Measurements from ENCODE around the gene ANO8. TPM values are rescaled to one million over a fixed set of nuclear protein-coding genes. Genes with fewer than 3 reads are reported as not detected.

The ANO8 gene
- total RNA-seq, 1 experiment from 2014 or later, result 12.1 TPM

GRCh38 chr19:17319473-17320238 lies 15.0 kb downstream of the ANO8 start:
- TF ChIP-seq EZH2phosphoT487 (IDR thresholded peaks at IDR 0.05; ENCODE audit: borderline replicate concordance, low read length) (no peak), CTCF (conservative IDR thresholded peaks at IDR 0.05; ENCODE audit: low read depth, low read length) (no peak), EZH2 (IDR thresholded peaks at IDR 0.05; ENCODE audit: low read length, unreplicated experiment) (no peak)
- H3K4me2 ChIP-seq (ENCODE audit: low read length), result no peak overlapping the region
- TSS peak; percentile 38 for BruUV-seq (replicated peaks)
- POLR2A ChIA-PET (ENCODE audit: unreplicated experiment), result no interaction called here
- DNase-seq, result no peak
- no peak overlapping the region for H2AFZ ChIP-seq (ENCODE audit: low read length)
- H3K9me2 ChIP-seq (replicated peaks; ENCODE audit: low read length), result no peaks in the 10 kb centered on the region
- no peak for ATAC-seq
- no peaks in the 10 kb centered on the region for H4K20me1 ChIP-seq (ENCODE audit: low read length)
- CTCF ChIA-PET, result no interaction called here
- H3K27ac ChIP-seq (ENCODE audit: low read length), result no peak overlapping the region
- H3K9ac ChIP-seq (ENCODE audit: low read length), result no peak overlapping the region
- H3K27me3 ChIP-seq (ENCODE audit: low read length), result no peaks in the 10 kb centered on the region
- peaks cover 24% of the 10 kb centered on the region for H3K4me1 ChIP-seq (ENCODE audit: insufficient read depth, low read length)
- no peak overlapping the region for H3K4me3 ChIP-seq (ENCODE audit: low read length)
- intact Hi-C loops (cut with micrococcal nuclease), result no loop called here
- no peaks in the 10 kb centered on the region for H3F3A ChIP-seq (ENCODE audit: low read length, unreplicated experiment)
- H3K79me2 ChIP-seq (ENCODE audit: low read length), result peaks cover 9% of the 10 kb centered on the region; the same call in 1 of the 2 replicates
- peaks cover 23% of the 10 kb centered on the region for H3K36me3 ChIP-seq (ENCODE audit: low read depth, low read length)
- no peaks in the 10 kb centered on the region for H3K9me3 ChIP-seq (ENCODE audit: low read length)

GRCh38 chr19:17318966-17319365 lies 15.7 kb downstream of the ANO8 start:
- CTCF ChIA-PET, result no interaction called here
- Histone ChIP-seq H3K4me2 (ENCODE audit: low read length) (no peak overlapping the region), H3K4me1 (ENCODE audit: insufficient read depth, low read length) (peaks cover 24% of the 10 kb centered on the region), H3K27me3 (ENCODE audit: low read length) (no peaks in the 10 kb centered on the region), H3K9ac (ENCODE audit: low read length) (no peak overlapping the region), H3F3A (ENCODE audit: low read length, unreplicated experiment) (no peaks in the 10 kb centered on the region), H3K79me2 (ENCODE audit: low read length) (peaks cover 10% of the 10 kb centered on the region), H3K36me3 (ENCODE audit: low read depth, low read length) (peaks cover 29% of the 10 kb centered on the region), H3K9me2 (replicated peaks; ENCODE audit: low read length) (no peaks in the 10 kb centered on the region), H3K9me3 (ENCODE audit: low read length) (no peaks in the 10 kb centered on the region), H2AFZ (ENCODE audit: low read length) (no peak overlapping the region), H3K27ac (ENCODE audit: low read length) (no peak overlapping the region), H4K20me1 (ENCODE audit: low read length) (no peaks in the 10 kb centered on the region), H3K4me3 (ENCODE audit: low read length) (no peak overlapping the region)
- intact Hi-C loops (cut with micrococcal nuclease), result no loop called here
- ATAC-seq (no peak), DNase-seq (no peak)
- no peak for TF ChIP-seq CTCF (conservative IDR thresholded peaks at IDR 0.05; ENCODE audit: low read depth, low read length)
- TF ChIP-seq EZH2phosphoT487 (IDR thresholded peaks at IDR 0.05; ENCODE audit: borderline replicate concordance, low read length), result no peak
- no peak for TF ChIP-seq EZH2 (IDR thresholded peaks at IDR 0.05; ENCODE audit: low read length, unreplicated experiment)
- POLR2A ChIA-PET (ENCODE audit: unreplicated experiment), result no interaction called here
- no TSS peak for BruUV-seq (replicated peaks)

- POLR2A ChIA-PET (ENCODE audit: unreplicated experiment), result no interaction called here
- intact Hi-C loops (cut with micrococcal nuclease), result no loop called here
Measured at GRCh38 chr19:17314007-17314593, 20.6 kb downstream of the ANO8 start.

More at GRCh38 chr19:17314007-17314593, 20.6 kb downstream of the ANO8 start:
- Histone ChIP-seq H3K27me3 (ENCODE audit: low read length) (no peaks in the 10 kb centered on the region), H3K79me2 (ENCODE audit: low read length) (peaks cover 56% of the 10 kb centered on the region), H3K9me2 (replicated peaks; ENCODE audit: low read length) (no peaks in the 10 kb centered on the region), H3F3A (ENCODE audit: low read length, unreplicated experiment) (no peaks in the 10 kb centered on the region), H2AFZ (ENCODE audit: low read length) (no peak overlapping the region), H4K20me1 (ENCODE audit: low read length) (no peaks in the 10 kb centered on the region), H3K9ac (ENCODE audit: low read length) (no peak overlapping the region), H3K27ac (ENCODE audit: low read length) (no peak overlapping the region), H3K9me3 (ENCODE audit: low read length) (no peaks in the 10 kb centered on the region), H3K36me3 (ENCODE audit: low read depth, low read length) (peaks cover 18% of the 10 kb centered on the region; the same call in 1 of the 2 replicates), H3K4me1 (ENCODE audit: insufficient read depth, low read length) (peaks cover 49% of the 10 kb centered on the region), H3K4me3 (ENCODE audit: low read length) (no peak overlapping the region), H3K4me2 (ENCODE audit: low read length) (no peak overlapping the region)
- DNase-seq, result no peak
- BruUV-seq (replicated peaks), result no TSS peak
- TF ChIP-seq EZH2 (IDR thresholded peaks at IDR 0.05; ENCODE audit: low read length, unreplicated experiment) (no peak), CTCF (conservative IDR thresholded peaks at IDR 0.05; ENCODE audit: low read depth, low read length) (no peak), EZH2phosphoT487 (IDR thresholded peaks at IDR 0.05; ENCODE audit: borderline replicate concordance, low read length) (no peak)
- no peak for ATAC-seq
- CTCF ChIA-PET, result no interaction called here
